A549 (cell line): ENCODE results near the gene MAGI2. TPM values are rescaled to one million over a fixed set of nuclear protein-coding genes. Genes with fewer than 3 reads are reported as not detected.

Experiments
- ATAC-seq, 2 experiments: fragments of 200-7000 bp in 1 of 2; fragments of >200 bp in 1 of 2; cut with Nextera tagmentation in 1 of 2; cut with Tn5 transposase in 1 of 2; 3 replicates each; pipeline versions ENCODE4 v1.8.0 to v1.9.1; 2018 to 2020; ENCODE audit warnings: mild to moderate bottlenecking in 1 of 2, moderate library complexity in 1 of 2
- CTCF ChIA-PET: fragments of 300-600 bp; sonication (Branson Sonifier 250); formaldehyde crosslinking; extraction: SDS; loops from one replicate; lab custom pipeline; 2021; ENCODE audit warnings: antibody characterized with exemption, inconsistent platforms; lab: Yijun Ruan, JAX
- POLR2A ChIA-PET: fragments of 350-600 bp; formaldehyde crosslinking; extraction: SDS; loops from one replicate; lab custom pipeline; 2021; ENCODE audit warnings: antibody characterized with exemption, inconsistent platforms; lab: Yijun Ruan, JAX
- DNase-seq, 2 experiments: peaks; one replicate each; pipeline versions ENCODE4 v3.0.0 to v3.0.0-alpha.2; 2011 to 2016; ENCODE audit warnings: low read depth in 1 of 2, low spot score in 1 of 2
- FAIRE-seq: peaks from 2 replicates; lab custom pipeline; 2011; peaks lifted over from hg19 to GRCh38; lab: Jason Lieb, UNC
- H3K27ac ChIP-seq, 2 experiments: fragments of >200 bp; sonication (Bioruptor Twin); formaldehyde crosslinking; 3 replicates each; pipeline ENCODE4 v1.5.1; 2016 to 2017
- H3K4me1 ChIP-seq: fragments of >200 bp; sonication (Bioruptor Twin); formaldehyde crosslinking; 3 replicates; pipeline ENCODE4 v1.6.1; 2016
- H3K4me2 ChIP-seq: fragments of >200 bp; sonication (Bioruptor Twin); formaldehyde crosslinking; 3 replicates; pipeline ENCODE4 v1.6.1; 2016
- H3K4me3 ChIP-seq: fragments of >200 bp; sonication (Bioruptor Twin); formaldehyde crosslinking; 3 replicates; pipeline ENCODE4 v1.5.1; 2016
- H3K9me3 ChIP-seq: fragments of >200 bp; sonication (Bioruptor Twin); formaldehyde crosslinking; 3 replicates; pipeline ENCODE4 v1.6.1; 2016
- CBX8 ChIP-seq: fragments of 200-600 bp; sonication (generic); IDR thresholded peaks from 2 replicates; pipeline ENCODE4 v1.6.1; 2016
- E2F6 ChIP-seq: IDR thresholded peaks from 2 replicates; pipeline ENCODE4 v1.6.1; 2012; ENCODE audit warnings: low read depth, borderline replicate concordance
- FOSB ChIP-seq: fragments of 250-450 bp; sonication (Bioruptor Pico); IDR thresholded peaks from 2 replicates; pipeline ENCODE4 v1.5.0; 2020; ENCODE audit warnings: mild to moderate bottlenecking, moderate library complexity
- FOXS1 ChIP-seq: fragments of 250-450 bp; sonication (Bioruptor Pico); IDR thresholded peaks from 2 replicates; pipeline ENCODE4 v1.5.0; 2020; ENCODE audit warnings: mild to moderate bottlenecking, moderate library complexity
- GATA3 ChIP-seq: IDR thresholded peaks from 2 replicates; pipeline ENCODE4 v1.6.1; 2012; ENCODE audit warnings: borderline replicate concordance
- HDAC2 ChIP-seq: fragments of 200-600 bp; sonication (generic); IDR thresholded peaks from 2 replicates; pipeline ENCODE4 v1.6.1; 2016
- HEYL ChIP-seq: fragments of 250-450 bp; sonication (Bioruptor Pico); IDR thresholded peaks from 2 replicates; pipeline ENCODE4 v1.8.0; 2021; ENCODE audit warnings: mild to moderate bottlenecking, moderate library complexity
- HOXB13 ChIP-seq: fragments of 250-450 bp; sonication (Bioruptor Pico); IDR thresholded peaks from 2 replicates; pipeline ENCODE4 v1.5.0; 2020; ENCODE audit warnings: low read depth, mild to moderate bottlenecking, moderate library complexity
- JUN ChIP-seq, 2 experiments: fragments of >200 bp; sonication (Bioruptor Twin); formaldehyde crosslinking; IDR thresholded peaks; 2 replicates in 1 of 2; 3 replicates in 1 of 2; pipeline ENCODE4 v1.6.1; 2016 to 2017
- JUNB ChIP-seq: fragments of >200 bp; sonication (Bioruptor Twin); formaldehyde crosslinking; IDR thresholded peaks from 2 replicates; pipeline ENCODE4 v1.6.1; 2016
- NFE2L2 ChIP-seq: fragments of 150-350 bp; conservative IDR thresholded peaks from 2 replicates; pipeline ENCODE4 v1.6.1; 2014; ENCODE audit warnings: low read length
- NPAS2 ChIP-seq: fragments of 250-450 bp; sonication (Bioruptor Pico); IDR thresholded peaks from 2 replicates; pipeline ENCODE4 v1.8.0; 2022; ENCODE audit warnings: mild to moderate bottlenecking, moderate library complexity, borderline replicate concordance
- RAD21 ChIP-seq, 2 experiments: fragments of >200 bp in 1 of 2; sonication (Bioruptor Twin) in 1 of 2; formaldehyde crosslinking in 1 of 2; IDR thresholded peaks in 1 of 2; conservative IDR thresholded peaks in 1 of 2; 2 replicates in 1 of 2; 3 replicates in 1 of 2; pipeline ENCODE4 v1.6.1; 2012 to 2018; ENCODE audit warnings: inconsistent platforms in 1 of 2
- REST ChIP-seq: fragments of 200-600 bp; sonication (generic); IDR thresholded peaks from 2 replicates; pipeline ENCODE4 v1.6.1; 2016; ENCODE audit warnings: antibody characterized with exemption, mild to moderate bottlenecking, moderate library complexity
- RNF2 ChIP-seq: fragments of 200-600 bp; sonication (generic); IDR thresholded peaks from 2 replicates; pipeline ENCODE4 v1.6.1; 2016; ENCODE audit warnings: low read depth, mild to moderate bottlenecking, antibody characterized with exemption, moderate library complexity, borderline replicate concordance
- TFCP2L1 ChIP-seq: fragments of 250-450 bp; sonication (Bioruptor Pico); IDR thresholded peaks from 2 replicates; pipeline ENCODE4 v1.5.0; 2021; ENCODE audit warnings: mild to moderate bottlenecking
- USF2 ChIP-seq: fragments of 450-650 bp; IDR thresholded peaks from 2 replicates; pipeline ENCODE4 v1.6.1; 2014; ENCODE audit warnings: antibody characterized with exemption
- ZNF302 ChIP-seq: fragments of 250-450 bp; sonication (Bioruptor Pico); IDR thresholded peaks from 2 replicates; pipeline ENCODE4 v1.9.0; 2021; ENCODE audit warnings: inconsistent platforms, mild to moderate bottlenecking, moderate library complexity
- WGBS: methylation state at CpG from one replicate; pipeline ENCODE4 v1.1.6; 2017; ENCODE audit errors: missing lambda C conversion rate; 5-methylcytosine and 5-hydroxymethylcytosine counted together
- polyA plus RNA-seq, 4 experiments: library from polyadenylated mRNA; depleted of rRNA in 3 of 4; stranded (reverse); fragments of >200 nt; fragmentation: RNase III in 1 of 4; extraction: RNeasy Plus Mini Kit Qiagen cat#74134 plus additional on column Dnase treatment in 1 of 4; gene quantifications; 2 replicates in 3 of 4; 3 replicates in 1 of 4; pipeline ENCODE4 v1.2.3, GENCODE V29; 2011 to 2017
- TF ChIP-seq, protein P1 (sequence below): fragments of >200 bp; sonication (Bioruptor Twin); formaldehyde crosslinking; IDR thresholded peaks from 3 replicates; pipeline ENCODE4 v1.6.1; 2016

The MAGI2 gene
- polyA plus RNA-seq, 2 of the 4 experiments (the other 2 are of a cell fraction): 0.48 to 0.81 TPM

GRCh38 chr7:78141522-78142281 lies 1311.8 kb downstream of the MAGI2 start:
- H3K27ac ChIP-seq: no peak overlapping the region
- no peaks in the 10 kb centered on the region for H3K9me3 ChIP-seq
- POLR2A ChIA-PET: no interaction called here
- ATAC-seq: no peak
- no peak for FAIRE-seq
- no peak overlapping the region for H3K4me3 ChIP-seq
- no peak for DNase-seq
- CTCF ChIA-PET: no interaction called here
- no peak overlapping the region for H3K4me2 ChIP-seq
- 13% methylated on average over 9 of the region's 9 CpGs for WGBS
- no peak for TF ChIP-seq FOXS1 (CRISPR knock-in tag)
- no peak for TF ChIP-seq JUNB
- TF ChIP-seq GATA3: no peak
- no peak for TF ChIP-seq ZNF302 (CRISPR knock-in tag)
- TF ChIP-seq HDAC2: no peak
- TF ChIP-seq RNF2: no peak
- TF ChIP-seq JUN (IDR thresholded peaks at IDR 0.05): no peak
- H3K4me1 ChIP-seq: no peaks in the 10 kb centered on the region

GRCh38 chr7:78140109-78140508 lies 1313.4 kb downstream of the MAGI2 start:
- no peak for FAIRE-seq
- CTCF ChIA-PET: no interaction called here
- 25% methylated on average over 2 of the region's 2 CpGs for WGBS
- ATAC-seq: no peak
- H3K4me2 ChIP-seq: no peak overlapping the region
- TF ChIP-seq RAD21 (conservative IDR thresholded peaks at IDR 0.05 in 1 of 2, IDR thresholded peaks at IDR 0.05 in 1 of 2) (no peak), JUNB (no peak), HOXB13 (CRISPR knock-in tag) (no peak), REST (no peak), CBX8 (no peak), USF2 (no peak), E2F6 (no peak), HDAC2 (no peak)
- TF ChIP-seq, all 56 proteins: peak for 0
- Histone ChIP-seq H3K4me1 (no peaks in the 10 kb centered on the region), H3K9me3 (no peaks in the 10 kb centered on the region), H3K27ac (no peak overlapping the region), H3K4me3 (no peak overlapping the region)
- no peak for DNase-seq
- POLR2A ChIA-PET: no interaction called here

DNA sequence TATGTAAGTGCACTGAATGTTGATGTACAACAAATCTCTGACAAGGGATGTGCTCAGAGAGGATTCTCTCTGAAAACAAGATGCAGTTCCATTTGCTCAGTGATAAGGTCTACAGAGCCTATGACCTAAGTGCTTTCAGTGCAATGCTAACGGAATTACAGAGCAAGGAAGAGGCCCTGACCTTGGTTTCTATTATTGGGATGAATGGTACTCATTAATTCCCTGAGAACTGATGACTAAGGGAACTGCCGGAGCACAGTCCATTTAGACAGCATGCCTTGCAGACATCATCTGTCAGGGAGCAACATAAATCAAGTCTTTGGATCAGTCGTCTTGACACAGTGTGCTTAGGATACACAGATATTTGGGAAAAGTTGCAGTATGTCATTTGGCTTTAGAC lies 1314.1 kb downstream of the MAGI2 start:
- Histone ChIP-seq H3K4me2 (no peak overlapping the region), H3K9me3 (no peaks in the 10 kb centered on the region), H3K4me3 (no peak overlapping the region), H3K27ac (no peak overlapping the region), H3K4me1 (no peaks in the 10 kb centered on the region)
- no peak for ATAC-seq
- ChIA-PET POLR2A (no interaction called here), CTCF (no interaction called here)
- FAIRE-seq: no peak
- DNase-seq: no peak
- WGBS: 22% methylated on average over 3 of the region's 3 CpGs
- TF ChIP-seq NPAS2 (no peak), NFE2L2 (no peak), HEYL (CRISPR knock-in tag) (no peak), JUNB (no peak), FOSB (CRISPR knock-in tag) (no peak), TFCP2L1 (CRISPR knock-in tag) (no peak), USF2 (no peak), FOXS1 (CRISPR knock-in tag) (no peak), REST (no peak), GATA3 (no peak)
- TF ChIP-seq, protein P1, sequence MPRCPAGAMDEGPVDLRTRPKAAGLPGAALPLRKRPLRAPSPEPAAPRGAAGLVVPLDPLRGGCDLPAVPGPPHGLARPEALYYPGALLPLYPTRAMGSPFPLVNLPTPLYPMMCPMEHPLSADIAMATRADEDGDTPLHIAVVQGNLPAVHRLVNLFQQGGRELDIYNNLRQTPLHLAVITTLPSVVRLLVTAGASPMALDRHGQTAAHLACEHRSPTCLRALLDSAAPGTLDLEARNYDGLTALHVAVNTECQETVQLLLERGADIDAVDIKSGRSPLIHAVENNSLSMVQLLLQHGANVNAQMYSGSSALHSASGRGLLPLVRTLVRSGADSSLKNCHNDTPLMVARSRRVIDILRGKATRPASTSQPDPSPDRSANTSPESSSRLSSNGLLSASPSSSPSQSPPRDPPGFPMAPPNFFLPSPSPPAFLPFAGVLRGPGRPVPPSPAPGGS: no peak
